Epithelial cell of esophagus (primary cell): ENCODE measurements around the gene GOLGA1.

Experiments
- DNase-seq: peaks from one replicate; pipeline ENCODE4 v3.0.0; 2010; ENCODE audit warnings: low read depth
- H3K4me3 ChIP-seq: 2 replicates; pipeline ENCODE4 v1.5.1; 2011; ENCODE audit warnings: mild to moderate bottlenecking, low read length, control low read depth
- TF ChIP-seq, protein P1 (sequence below): IDR thresholded peaks from 2 replicates; pipeline ENCODE4 v1.5.1; 2011; ENCODE audit warnings: low read depth, mild to moderate bottlenecking, low read length, control low read depth, inconsistent platforms; ENCODE audit not compliant: insufficient read depth; ENCODE audit errors: missing control alignments

The GOLGA1 gene

DNA sequence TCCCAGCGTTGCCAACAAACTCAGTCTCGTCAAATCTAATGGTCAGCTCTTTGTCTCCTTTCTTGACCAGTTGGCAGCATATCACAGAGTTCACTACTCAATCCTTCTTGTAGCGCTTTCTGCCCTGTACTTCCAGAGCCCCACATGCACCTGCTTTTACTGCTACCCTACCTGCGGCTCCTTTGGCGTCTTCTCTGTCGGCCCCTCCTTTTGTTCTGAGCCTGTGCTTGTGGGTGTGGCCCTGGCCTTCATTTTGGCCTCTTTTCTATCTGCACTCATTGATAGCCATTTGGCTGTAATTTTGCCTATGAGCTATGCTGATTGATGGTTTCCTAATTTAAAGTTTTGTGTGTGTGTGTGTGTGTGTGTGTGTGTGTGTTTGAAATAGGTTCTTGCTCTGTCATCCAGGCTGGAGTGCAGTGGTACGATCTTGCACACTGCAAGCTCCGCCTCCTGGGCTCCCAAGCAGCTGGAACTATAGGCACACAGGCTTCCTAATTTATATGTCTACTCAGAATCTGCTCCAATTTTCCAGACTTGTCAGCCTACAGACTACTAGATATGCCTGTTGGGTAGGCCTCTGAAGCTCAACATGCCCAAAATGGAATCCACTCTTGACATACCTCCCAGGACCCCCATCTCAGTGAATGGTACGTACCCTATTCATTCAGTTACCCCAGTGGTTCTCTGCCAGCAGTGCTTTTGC lies 46.7 kb downstream of the GOLGA1 start:
- no peak overlapping the region for H3K4me3 ChIP-seq
- no peak for DNase-seq
- TF ChIP-seq, protein P1, sequence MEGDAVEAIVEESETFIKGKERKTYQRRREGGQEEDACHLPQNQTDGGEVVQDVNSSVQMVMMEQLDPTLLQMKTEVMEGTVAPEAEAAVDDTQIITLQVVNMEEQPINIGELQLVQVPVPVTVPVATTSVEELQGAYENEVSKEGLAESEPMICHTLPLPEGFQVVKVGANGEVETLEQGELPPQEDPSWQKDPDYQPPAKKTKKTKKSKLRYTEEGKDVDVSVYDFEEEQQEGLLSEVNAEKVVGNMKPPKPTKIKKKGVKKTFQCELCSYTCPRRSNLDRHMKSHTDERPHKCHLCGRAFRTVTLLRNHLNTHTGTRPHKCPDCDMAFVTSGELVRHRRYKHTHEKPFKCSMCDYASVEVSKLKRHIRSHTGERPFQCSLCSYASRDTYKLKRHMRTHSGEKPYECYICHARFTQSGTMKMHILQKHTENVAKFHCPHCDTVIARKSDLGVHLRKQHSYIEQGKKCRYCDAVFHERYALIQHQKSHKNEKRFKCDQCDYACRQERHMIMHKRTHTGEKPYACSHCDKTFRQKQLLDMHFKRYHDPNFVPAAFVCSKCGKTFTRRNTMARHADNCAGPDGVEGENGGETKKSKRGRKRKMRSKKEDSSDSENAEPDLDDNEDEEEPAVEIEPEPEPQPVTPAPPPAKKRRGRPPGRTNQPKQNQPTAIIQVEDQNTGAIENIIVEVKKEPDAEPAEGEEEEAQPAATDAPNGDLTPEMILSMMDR, result no peak

DNA sequence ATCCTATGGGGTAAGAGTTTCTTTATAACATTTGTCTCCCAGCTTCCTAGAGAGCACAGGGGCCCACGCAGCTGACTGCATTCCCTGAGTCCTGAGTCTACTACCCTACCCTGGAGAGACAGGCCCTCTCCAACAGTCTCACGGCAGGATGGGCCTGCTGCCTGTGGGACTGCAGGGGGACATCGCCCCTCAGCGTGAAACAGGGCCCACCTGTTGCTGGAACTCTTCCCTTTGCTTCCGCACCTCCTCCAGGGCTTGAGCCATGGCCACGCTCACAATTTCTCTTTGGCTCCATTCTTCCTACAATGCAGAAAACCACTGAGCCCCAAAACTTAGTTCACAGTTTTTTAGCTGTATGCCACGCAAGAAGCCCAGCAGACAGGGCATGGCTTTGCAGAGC lies 50.7 kb downstream of the GOLGA1 start:
- DNase-seq, result no peak
- no peak overlapping the region for H3K4me3 ChIP-seq
- TF ChIP-seq, protein P1, result no peak

DNA sequence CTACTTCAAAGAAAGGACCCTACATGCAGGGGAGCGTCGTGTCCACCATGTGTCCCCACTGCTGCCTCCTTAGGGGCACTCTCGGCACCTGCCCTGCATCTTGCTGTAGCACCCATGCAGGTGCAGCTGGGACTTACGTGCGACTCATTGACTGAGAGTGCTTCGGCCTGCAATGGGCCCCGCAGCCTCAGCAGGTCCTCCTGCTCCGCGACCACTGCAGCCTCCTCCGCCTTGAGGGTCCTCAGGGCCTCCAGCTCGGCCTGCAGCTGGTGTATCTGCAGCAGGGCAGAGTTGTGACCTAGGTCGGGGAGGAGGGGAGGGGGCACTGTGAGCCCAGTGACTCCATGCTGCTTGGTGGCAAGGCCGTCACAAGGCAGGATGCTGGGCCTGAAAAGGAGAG lies 51.9 kb downstream of the GOLGA1 start:
- TF ChIP-seq, protein P1, result no peak
- DNase-seq, result no peak
- no peak overlapping the region for H3K4me3 ChIP-seq

DNA sequence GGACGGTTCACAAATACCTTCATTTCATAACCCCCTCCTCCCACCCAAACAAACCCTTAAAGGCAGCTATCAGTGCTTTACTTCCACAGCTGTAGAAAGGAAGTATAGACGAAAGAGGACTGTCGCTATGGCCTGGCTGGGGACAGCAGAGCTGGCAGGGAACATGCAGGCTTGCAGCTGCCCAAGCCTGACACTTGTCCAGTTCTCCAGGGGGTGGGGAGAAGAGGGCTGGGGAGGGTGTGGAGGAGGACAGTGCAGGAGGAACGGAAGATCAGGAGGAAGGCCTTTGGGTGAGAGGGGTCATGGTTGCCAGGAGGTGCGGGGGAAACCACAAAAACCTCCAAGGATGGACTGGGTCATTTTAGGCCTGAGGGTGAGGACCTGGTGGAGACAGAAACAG lies 53.1 kb downstream of the GOLGA1 start:
- no peak overlapping the region for H3K4me3 ChIP-seq
- TF ChIP-seq, protein P1, result no peak
- no peak for DNase-seq

DNA sequence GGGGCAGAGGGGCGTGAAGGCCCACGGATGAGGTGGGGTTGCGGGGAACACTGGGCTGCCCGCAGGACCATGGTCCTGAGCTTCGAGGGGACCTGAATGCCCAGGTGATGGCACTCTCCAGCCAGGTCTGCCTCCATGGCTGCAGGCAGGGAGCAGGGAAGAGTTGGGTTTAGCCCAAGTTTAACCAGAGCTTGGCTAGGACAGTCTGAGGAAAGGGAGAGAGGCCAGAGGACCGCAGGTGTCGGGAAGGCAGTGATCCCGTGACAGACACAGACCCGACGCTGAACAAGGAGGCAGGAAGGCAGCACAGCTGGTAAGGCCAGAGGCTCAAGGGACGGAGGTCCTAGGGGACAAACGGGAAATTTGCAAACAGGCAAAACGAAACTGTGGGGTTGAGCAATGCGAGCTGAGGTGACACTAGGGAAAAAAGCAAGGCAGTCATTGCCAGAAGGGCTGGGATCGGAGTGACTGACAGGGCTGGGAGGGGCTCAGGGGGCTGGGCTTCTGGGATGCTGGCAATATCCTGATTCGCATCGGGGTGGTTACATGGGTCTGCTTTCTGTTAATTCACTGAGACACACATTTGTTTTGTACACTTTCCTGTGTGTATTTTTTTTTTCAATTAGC lies 53.9 kb downstream of the GOLGA1 start:
- DNase-seq, result no peak
- TF ChIP-seq, protein P1, result no peak
- H3K4me3 ChIP-seq, result no peak overlapping the region

DNA sequence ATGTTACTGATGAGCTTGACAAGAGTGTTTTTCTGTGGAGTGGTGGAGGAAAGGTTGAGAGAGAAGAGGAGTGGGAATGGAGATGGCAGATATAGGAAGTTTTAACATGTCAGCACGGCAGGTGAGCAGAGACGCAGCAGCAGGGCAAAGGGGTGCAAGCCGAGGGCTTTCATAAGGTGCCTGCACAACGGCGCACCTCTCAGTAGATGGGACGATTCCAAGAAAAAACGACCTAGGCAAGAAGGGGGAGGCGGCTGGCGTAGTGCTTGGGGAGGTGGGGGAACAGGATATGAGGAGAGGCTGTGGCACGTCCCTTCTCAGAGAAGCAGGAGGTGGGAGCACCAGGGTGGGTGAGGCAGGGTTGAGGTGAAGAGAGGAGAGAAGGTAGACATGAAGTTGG lies 54.4 kb downstream of the GOLGA1 start:
- DNase-seq, result no peak
- H3K4me3 ChIP-seq, result no peak overlapping the region
- TF ChIP-seq, protein P1, result no peak

DNA sequence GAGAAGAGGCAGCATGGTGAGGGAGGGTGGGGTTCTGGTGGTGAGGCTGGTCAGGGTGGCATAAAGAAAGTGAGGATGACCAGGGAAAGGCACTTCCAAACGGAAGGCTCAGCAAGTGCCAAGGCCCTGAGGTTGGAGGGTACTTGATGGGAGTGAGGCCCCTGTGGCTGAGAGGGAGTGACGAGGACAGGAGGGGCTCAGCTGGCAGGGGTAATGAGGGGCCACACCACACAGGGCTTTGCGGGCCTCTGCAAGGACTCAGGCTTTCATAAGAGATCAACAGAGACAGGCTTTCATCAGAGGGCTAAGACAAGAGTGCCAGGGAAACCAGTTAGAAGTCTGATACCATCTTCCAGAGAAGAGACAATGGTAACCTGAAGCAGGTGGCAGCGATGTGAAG lies 55.3 kb downstream of the GOLGA1 start:
- H3K4me3 ChIP-seq, result no peak overlapping the region
- DNase-seq, result no peak
- TF ChIP-seq, protein P1, result no peak
